HepG2 (cell line): ENCODE measurements around the gene IGF2BP1. TPM values are rescaled to one million over a fixed set of nuclear protein-coding genes. Genes with fewer than 3 reads are reported as not detected.

Experiments used
- DPF2 ChIP-seq: sonication (generic); formaldehyde crosslinking; IDR thresholded peaks from 2 replicates; pipeline ENCODE4 v1.4.0; 2020; ENCODE audit warnings: mild to moderate bottlenecking, low read depth, missing genetic modification reagents, borderline replicate concordance
- E2F2 ChIP-seq: sonication (generic); formaldehyde crosslinking; IDR thresholded peaks from 2 replicates; pipeline ENCODE4 v1.4.0; 2020; ENCODE audit warnings: missing genetic modification reagents, borderline replicate concordance
- FUBP1 ChIP-seq: sonication (generic); formaldehyde crosslinking; IDR thresholded peaks from 2 replicates; pipeline ENCODE4 v1.5.1; 2020; ENCODE audit warnings: missing genetic modification reagents, mild to moderate bottlenecking, borderline replicate concordance
- HDAC6 ChIP-seq: fragments of 200-600 bp; sonication (generic); IDR thresholded peaks from 2 replicates; pipeline ENCODE4 v1.7.0; 2017; ENCODE audit warnings: mild to moderate bottlenecking, antibody characterized with exemption, low read length, low read depth
- NAIF1 ChIP-seq: sonication (generic); formaldehyde crosslinking; IDR thresholded peaks from 2 replicates; pipeline ENCODE4 v1.5.0; 2020; ENCODE audit warnings: mild to moderate bottlenecking, missing genetic modification reagents, borderline replicate concordance
- RFXAP ChIP-seq: sonication (generic); formaldehyde crosslinking; IDR thresholded peaks from 2 replicates; pipeline ENCODE4 v1.4.0; 2020; ENCODE audit warnings: missing genetic modification reagents, borderline replicate concordance
- ZNF10 ChIP-seq: sonication (generic); formaldehyde crosslinking; IDR thresholded peaks from 2 replicates; pipeline ENCODE4 v1.4.0; 2020; ENCODE audit warnings: mild to moderate bottlenecking, low read depth, missing genetic modification reagents, borderline replicate concordance
- ZNF557 ChIP-seq: sonication (generic); formaldehyde crosslinking; IDR thresholded peaks from 2 replicates; pipeline ENCODE4 v1.4.0; 2020; ENCODE audit warnings: missing genetic modification reagents
- ZNF660 ChIP-seq: sonication (generic); formaldehyde crosslinking; IDR thresholded peaks from 2 replicates; pipeline ENCODE4 v1.5.1; 2020; ENCODE audit warnings: mild to moderate bottlenecking, low read depth, missing genetic modification reagents, borderline replicate concordance
- ZSCAN9 ChIP-seq: IDR thresholded peaks from 2 replicates; pipeline ENCODE4 v1.6.1; 2016; ENCODE audit warnings: borderline replicate concordance
- polyA plus RNA-seq, 8 experiments: library from polyadenylated mRNA; depleted of rRNA in 3 of 8; stranded (reverse) in 7 of 8; unstranded in 1 of 8; fragments of >200 nt; fragmentation: Illumina TruSeq in 4 of 8; extraction: Trizol in 4 of 8; gene quantifications; 2 replicates each; pipeline versions ENCODE4 v1.2.1 to v1.2.3, GENCODE V29; 2011 to 2016; ENCODE audit warnings: low read depth in 4 of 8, missing spikeins in 1 of 8, mixed read lengths in 1 of 8; ENCODE audit not compliant: insufficient read depth in 1 of 8
- total RNA-seq, 5 experiments: library from RNA; depleted of rRNA; stranded (reverse); fragments of >200 nt; fragmentation: Illumina TruSeq; extraction: Trizol; gene quantifications; 2 replicates each; pipeline ENCODE4 v1.2.3, GENCODE V29; 2016; ENCODE audit warnings: low read depth in 1 of 5
- TF ChIP-seq, protein P1 (sequence below): sonication (generic); formaldehyde crosslinking; IDR thresholded peaks from 2 replicates; pipeline ENCODE4 v1.5.0; 2020; ENCODE audit warnings: mild to moderate bottlenecking, missing genetic modification reagents, borderline replicate concordance
- TF ChIP-seq, protein P2 (sequence below): sonication (generic); formaldehyde crosslinking; IDR thresholded peaks from 2 replicates; pipeline ENCODE4 v1.4.0; 2020; ENCODE audit warnings: missing genetic modification reagents
- TF ChIP-seq, protein P3 (sequence below): IDR thresholded peaks from 2 replicates; pipeline ENCODE4 v1.6.1; 2016; ENCODE audit warnings: low read depth
- TF ChIP-seq, protein P4 (sequence below): sonication (generic); formaldehyde crosslinking; IDR thresholded peaks from 2 replicates; pipeline ENCODE4 v1.4.0; 2020; ENCODE audit warnings: mild to moderate bottlenecking, missing genetic modification reagents

IGF2BP1 gene
- total and polyA plus RNA-seq, 2 of the 13 experiments (the other 11 are each of a cell fraction or from before 2014, with no cell fraction given), result 29.7 to 75.1 TPM

DNA sequence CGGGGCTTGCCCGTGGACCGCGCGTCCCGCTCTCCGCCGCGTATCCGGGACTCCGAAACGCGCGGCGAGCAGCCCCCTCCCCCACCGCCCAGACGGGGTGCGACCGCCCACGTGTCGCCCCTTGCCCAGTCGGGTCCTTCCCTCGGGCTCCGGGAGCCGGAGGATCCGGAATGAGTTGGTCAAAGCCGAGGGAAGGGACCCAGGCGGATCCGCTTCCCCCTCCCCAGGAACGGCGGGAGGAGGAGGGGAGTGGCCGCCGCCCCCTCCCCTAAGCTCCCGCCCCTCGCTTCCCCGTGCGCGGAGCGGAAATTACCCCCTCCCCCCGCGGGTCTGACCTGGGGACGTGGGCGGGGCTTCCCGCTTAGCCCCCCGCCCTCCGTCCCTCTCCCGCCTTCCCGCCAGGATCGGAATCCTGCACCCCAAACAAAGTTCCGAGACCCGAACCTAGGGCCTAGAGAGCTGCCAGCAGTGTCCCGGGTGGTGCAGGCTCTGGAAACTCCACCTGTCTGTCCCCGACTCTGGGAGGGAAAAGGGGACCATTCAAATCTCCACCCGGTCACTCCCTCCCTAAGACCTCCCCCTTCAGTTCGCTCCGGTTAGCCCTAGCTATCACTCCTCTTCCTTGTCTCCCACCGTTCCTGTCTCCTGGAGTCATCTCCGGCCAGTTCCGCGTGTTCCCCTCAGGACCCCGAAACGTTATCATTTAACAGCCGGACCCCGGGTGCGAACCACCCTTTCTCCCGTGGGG, 1.0 kb upstream of the IGF2BP1 start (continued):
- TF ChIP-seq, protein P1, sequence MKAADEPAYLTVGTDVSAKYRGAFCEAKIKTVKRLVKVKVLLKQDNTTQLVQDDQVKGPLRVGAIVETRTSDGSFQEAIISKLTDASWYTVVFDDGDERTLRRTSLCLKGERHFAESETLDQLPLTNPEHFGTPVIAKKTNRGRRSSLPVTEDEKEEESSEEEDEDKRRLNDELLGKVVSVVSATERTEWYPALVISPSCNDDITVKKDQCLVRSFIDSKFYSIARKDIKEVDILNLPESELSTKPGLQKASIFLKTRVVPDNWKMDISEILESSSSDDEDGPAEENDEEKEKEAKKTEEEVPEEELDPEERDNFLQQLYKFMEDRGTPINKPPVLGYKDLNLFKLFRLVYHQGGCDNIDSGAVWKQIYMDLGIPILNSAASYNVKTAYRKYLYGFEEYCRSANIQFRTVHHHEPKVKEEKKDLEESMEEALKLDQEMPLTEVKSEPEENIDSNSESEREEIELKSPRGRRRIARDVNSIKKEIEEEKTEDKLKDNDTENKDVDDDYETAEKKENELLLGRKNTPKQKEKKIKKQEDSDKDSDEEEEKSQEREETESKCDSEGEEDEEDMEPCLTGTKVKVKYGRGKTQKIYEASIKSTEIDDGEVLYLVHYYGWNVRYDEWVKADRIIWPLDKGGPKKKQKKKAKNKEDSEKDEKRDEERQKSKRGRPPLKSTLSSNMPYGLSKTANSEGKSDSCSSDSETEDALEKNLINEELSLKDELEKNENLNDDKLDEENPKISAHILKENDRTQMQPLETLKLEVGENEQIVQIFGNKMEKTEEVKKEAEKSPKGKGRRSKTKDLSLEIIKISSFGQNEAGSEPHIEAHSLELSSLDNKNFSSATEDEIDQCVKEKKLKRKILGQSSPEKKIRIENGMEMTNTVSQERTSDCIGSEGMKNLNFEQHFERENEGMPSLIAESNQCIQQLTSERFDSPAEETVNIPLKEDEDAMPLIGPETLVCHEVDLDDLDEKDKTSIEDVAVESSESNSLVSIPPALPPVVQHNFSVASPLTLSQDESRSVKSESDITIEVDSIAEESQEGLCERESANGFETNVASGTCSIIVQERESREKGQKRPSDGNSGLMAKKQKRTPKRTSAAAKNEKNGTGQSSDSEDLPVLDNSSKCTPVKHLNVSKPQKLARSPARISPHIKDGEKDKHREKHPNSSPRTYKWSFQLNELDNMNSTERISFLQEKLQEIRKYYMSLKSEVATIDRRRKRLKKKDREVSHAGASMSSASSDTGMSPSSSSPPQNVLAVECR (CRISPR knock-in tag), result peak; percentile 94
- peak; percentile 90; the same call in 1 of the 2 replicates for TF ChIP-seq NAIF1 (CRISPR knock-in tag)
- no peak for TF ChIP-seq ZNF10
- 0 out of 2 replicates have a peak, but pooled peaks have one; percentile 40 for TF ChIP-seq ZNF660 (CRISPR knock-in tag)
- peak; percentile 45; the same call in 1 of the 2 replicates for TF ChIP-seq RFXAP (CRISPR knock-in tag)
- peak; percentile 47; the same call in 1 of the 2 replicates for TF ChIP-seq ZSCAN9 (CRISPR knock-in tag)
- no peak; the same call in 1 of the 2 replicates for TF ChIP-seq ZNF557 (CRISPR knock-in tag)
- no peak for TF ChIP-seq HDAC6
- TF ChIP-seq, protein P2, sequence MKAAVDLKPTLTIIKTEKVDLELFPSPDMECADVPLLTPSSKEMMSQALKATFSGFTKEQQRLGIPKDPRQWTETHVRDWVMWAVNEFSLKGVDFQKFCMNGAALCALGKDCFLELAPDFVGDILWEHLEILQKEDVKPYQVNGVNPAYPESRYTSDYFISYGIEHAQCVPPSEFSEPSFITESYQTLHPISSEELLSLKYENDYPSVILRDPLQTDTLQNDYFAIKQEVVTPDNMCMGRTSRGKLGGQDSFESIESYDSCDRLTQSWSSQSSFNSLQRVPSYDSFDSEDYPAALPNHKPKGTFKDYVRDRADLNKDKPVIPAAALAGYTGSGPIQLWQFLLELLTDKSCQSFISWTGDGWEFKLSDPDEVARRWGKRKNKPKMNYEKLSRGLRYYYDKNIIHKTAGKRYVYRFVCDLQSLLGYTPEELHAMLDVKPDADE (CRISPR knock-in tag), result no peak; the same call in 1 of the 2 replicates
- TF ChIP-seq, protein P3, sequence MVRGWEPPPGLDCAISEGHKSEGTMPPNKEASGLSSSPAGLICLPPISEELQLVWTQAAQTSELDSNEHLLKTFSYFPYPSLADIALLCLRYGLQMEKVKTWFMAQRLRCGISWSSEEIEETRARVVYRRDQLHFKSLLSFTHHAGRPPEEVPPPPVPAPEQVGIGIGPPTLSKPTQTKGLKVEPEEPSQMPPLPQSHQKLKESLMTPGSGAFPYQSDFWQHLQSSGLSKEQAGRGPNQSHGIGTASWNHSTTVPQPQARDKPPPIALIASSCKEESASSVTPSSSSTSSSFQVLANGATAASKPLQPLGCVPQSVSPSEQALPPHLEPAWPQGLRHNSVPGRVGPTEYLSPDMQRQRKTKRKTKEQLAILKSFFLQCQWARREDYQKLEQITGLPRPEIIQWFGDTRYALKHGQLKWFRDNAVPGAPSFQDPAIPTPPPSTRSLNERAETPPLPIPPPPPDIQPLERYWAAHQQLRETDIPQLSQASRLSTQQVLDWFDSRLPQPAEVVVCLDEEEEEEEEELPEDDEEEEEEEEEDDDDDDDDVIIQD (CRISPR knock-in tag), result peak; percentile 56; the same call in 1 of the 2 replicates
- no peak for TF ChIP-seq FUBP1 (CRISPR knock-in tag)
- TF ChIP-seq DPF2 (CRISPR knock-in tag), result peak; percentile 54; the same call in 1 of the 2 replicates
- TF ChIP-seq, protein P4, sequence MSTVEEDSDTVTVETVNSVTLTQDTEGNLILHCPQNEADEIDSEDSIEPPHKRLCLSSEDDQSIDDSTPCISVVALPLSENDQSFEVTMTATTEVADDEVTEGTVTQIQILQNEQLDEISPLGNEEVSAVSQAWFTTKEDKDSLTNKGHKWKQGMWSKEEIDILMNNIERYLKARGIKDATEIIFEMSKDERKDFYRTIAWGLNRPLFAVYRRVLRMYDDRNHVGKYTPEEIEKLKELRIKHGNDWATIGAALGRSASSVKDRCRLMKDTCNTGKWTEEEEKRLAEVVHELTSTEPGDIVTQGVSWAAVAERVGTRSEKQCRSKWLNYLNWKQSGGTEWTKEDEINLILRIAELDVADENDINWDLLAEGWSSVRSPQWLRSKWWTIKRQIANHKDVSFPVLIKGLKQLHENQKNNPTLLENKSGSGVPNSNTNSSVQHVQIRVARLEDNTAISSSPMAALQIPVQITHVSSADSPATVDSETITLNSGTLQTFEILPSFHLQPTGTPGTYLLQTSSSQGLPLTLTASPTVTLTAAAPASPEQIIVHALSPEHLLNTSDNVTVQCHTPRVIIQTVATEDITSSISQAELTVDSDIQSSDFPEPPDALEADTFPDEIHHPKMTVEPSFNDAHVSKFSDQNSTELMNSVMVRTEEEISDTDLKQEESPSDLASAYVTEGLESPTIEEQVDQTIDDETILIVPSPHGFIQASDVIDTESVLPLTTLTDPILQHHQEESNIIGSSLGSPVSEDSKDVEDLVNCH (CRISPR knock-in tag), result no peak
- TF ChIP-seq E2F2, result peak; percentile 25; the same call in 1 of the 2 replicates
